A549 (cell line): Measurements from ENCODE around the gene AUTS2.

Experiments used
- BHLHE40 ChIP-seq: IDR thresholded peaks from 2 replicates; pipeline ENCODE4 v1.6.1; 2012; ENCODE audit warnings: low read depth, low read length, inconsistent platforms
- CHD2 ChIP-seq: fragments of 150-350 bp; IDR thresholded peaks from 2 replicates; pipeline ENCODE4 v1.6.1; 2014; ENCODE audit warnings: low read length; ENCODE audit not compliant: partially characterized antibody
- CTCF ChIP-seq: fragments of >200 bp; sonication (Bioruptor Twin); formaldehyde crosslinking; IDR thresholded peaks from 3 replicates; pipeline ENCODE4 v1.5.1; 2016
- JUN ChIP-seq, 2 experiments: fragments of >200 bp; sonication (Bioruptor Twin); formaldehyde crosslinking; IDR thresholded peaks; 2 replicates in 1 of 2; 3 replicates in 1 of 2; pipeline ENCODE4 v1.6.1; 2016 to 2017
- JUNB ChIP-seq: fragments of >200 bp; sonication (Bioruptor Twin); formaldehyde crosslinking; IDR thresholded peaks from 2 replicates; pipeline ENCODE4 v1.6.1; 2016
- NPAS2 ChIP-seq: fragments of 250-450 bp; sonication (Bioruptor Pico); IDR thresholded peaks from 2 replicates; pipeline ENCODE4 v1.8.0; 2022; ENCODE audit warnings: mild to moderate bottlenecking, moderate library complexity, borderline replicate concordance
- POLR2A ChIP-seq: IDR thresholded peaks from 2 replicates; pipeline ENCODE4 v1.6.1; 2012; ENCODE audit warnings: mild to moderate bottlenecking, low read length
- RAD21 ChIP-seq, 2 experiments: fragments of >200 bp in 1 of 2; sonication (Bioruptor Twin) in 1 of 2; formaldehyde crosslinking in 1 of 2; IDR thresholded peaks in 1 of 2; conservative IDR thresholded peaks in 1 of 2; 2 replicates in 1 of 2; 3 replicates in 1 of 2; pipeline ENCODE4 v1.6.1; 2012 to 2018; ENCODE audit warnings: inconsistent platforms in 1 of 2
- USF2 ChIP-seq: fragments of 450-650 bp; IDR thresholded peaks from 2 replicates; pipeline ENCODE4 v1.6.1; 2014; ENCODE audit warnings: antibody characterized with exemption
- TF ChIP-seq, protein P1 (sequence below): fragments of 200-600 bp; sonication (generic); IDR thresholded peaks from 2 replicates; pipeline ENCODE4 v1.6.1; 2016; ENCODE audit warnings: antibody characterized with exemption, mild to moderate bottlenecking, moderate library complexity

DNA sequence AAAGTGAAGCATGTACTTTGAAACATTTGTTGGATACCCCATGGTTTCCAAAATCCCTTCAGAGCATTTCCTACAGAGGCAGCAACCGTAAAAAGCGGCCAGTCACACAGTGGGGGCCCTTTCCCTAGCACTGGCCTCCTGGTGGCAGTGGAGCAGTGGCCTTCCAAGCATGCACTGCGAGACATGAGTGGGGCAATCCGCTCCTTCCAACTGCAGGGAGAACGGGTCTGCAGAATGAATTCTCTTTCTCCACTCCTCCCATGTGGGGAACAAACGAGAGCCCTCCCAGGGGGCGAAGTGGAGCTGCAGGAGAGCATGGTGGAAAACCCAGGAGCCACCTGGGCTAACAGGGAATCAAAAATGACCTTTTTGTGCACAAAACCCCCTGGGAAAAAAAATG is 990.7 kb downstream of the AUTS2 start:
- TF ChIP-seq RAD21 (conservative IDR thresholded peaks at IDR 0.05 in 1 of 2, IDR thresholded peaks at IDR 0.05 in 1 of 2) (no peak), CTCF (no peak), BHLHE40 (no peak), USF2 (no peak), POLR2A (no peak), JUNB (no peak), JUN (IDR thresholded peaks at IDR 0.05) (no peak), CHD2 (no peak), NPAS2 (CRISPR knock-in tag) (no peak)
- TF ChIP-seq, protein P1, sequence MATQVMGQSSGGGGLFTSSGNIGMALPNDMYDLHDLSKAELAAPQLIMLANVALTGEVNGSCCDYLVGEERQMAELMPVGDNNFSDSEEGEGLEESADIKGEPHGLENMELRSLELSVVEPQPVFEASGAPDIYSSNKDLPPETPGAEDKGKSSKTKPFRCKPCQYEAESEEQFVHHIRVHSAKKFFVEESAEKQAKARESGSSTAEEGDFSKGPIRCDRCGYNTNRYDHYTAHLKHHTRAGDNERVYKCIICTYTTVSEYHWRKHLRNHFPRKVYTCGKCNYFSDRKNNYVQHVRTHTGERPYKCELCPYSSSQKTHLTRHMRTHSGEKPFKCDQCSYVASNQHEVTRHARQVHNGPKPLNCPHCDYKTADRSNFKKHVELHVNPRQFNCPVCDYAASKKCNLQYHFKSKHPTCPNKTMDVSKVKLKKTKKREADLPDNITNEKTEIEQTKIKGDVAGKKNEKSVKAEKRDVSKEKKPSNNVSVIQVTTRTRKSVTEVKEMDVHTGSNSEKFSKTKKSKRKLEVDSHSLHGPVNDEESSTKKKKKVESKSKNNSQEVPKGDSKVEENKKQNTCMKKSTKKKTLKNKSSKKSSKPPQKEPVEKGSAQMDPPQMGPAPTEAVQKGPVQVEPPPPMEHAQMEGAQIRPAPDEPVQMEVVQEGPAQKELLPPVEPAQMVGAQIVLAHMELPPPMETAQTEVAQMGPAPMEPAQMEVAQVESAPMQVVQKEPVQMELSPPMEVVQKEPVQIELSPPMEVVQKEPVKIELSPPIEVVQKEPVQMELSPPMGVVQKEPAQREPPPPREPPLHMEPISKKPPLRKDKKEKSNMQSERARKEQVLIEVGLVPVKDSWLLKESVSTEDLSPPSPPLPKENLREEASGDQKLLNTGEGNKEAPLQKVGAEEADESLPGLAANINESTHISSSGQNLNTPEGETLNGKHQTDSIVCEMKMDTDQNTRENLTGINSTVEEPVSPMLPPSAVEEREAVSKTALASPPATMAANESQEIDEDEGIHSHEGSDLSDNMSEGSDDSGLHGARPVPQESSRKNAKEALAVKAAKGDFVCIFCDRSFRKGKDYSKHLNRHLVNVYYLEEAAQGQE: no peak
